HL-60 (cell line): ENCODE data around the gene LMBRD1.

Source experiments
- GABPA ChIP-seq: IDR thresholded peaks from 2 replicates; pipeline ENCODE4 v1.6.1; 2012; ENCODE audit warnings: low read depth
- POLR2AphosphoS5 ChIP-seq: IDR thresholded peaks from 2 replicates; pipeline ENCODE4 v1.6.1; 2012; ENCODE audit warnings: low read depth
- REST ChIP-seq: IDR thresholded peaks from 2 replicates; pipeline ENCODE4 v1.6.1; 2012; ENCODE audit warnings: low read depth; ENCODE audit not compliant: insufficient replicate concordance
- TF ChIP-seq, protein P1 (sequence below): IDR thresholded peaks from one replicate; pipeline ENCODE4 v1.5.1; 2011; ENCODE audit warnings: low read length, control low read depth, inconsistent platforms; ENCODE audit not compliant: insufficient read depth

- TF ChIP-seq, protein P1, sequence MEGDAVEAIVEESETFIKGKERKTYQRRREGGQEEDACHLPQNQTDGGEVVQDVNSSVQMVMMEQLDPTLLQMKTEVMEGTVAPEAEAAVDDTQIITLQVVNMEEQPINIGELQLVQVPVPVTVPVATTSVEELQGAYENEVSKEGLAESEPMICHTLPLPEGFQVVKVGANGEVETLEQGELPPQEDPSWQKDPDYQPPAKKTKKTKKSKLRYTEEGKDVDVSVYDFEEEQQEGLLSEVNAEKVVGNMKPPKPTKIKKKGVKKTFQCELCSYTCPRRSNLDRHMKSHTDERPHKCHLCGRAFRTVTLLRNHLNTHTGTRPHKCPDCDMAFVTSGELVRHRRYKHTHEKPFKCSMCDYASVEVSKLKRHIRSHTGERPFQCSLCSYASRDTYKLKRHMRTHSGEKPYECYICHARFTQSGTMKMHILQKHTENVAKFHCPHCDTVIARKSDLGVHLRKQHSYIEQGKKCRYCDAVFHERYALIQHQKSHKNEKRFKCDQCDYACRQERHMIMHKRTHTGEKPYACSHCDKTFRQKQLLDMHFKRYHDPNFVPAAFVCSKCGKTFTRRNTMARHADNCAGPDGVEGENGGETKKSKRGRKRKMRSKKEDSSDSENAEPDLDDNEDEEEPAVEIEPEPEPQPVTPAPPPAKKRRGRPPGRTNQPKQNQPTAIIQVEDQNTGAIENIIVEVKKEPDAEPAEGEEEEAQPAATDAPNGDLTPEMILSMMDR: no peak
- TF ChIP-seq POLR2AphosphoS5: no peak
- TF ChIP-seq REST: no peak
- no peak for TF ChIP-seq GABPA
Measured at GRCh38 chr6:69812746-69813427, 16.1 kb upstream of the LMBRD1 start.
